ENCODE data around the gene MCM8. TPM values are rescaled to one million over a fixed set of nuclear protein-coding genes. Genes with fewer than 3 reads are reported as not detected.

The MCM8 gene
- total and polyA plus RNA-seq, 2 experiments from 2014 or later, result 1.5 to 6.7 TPM

- no peaks in the 10 kb centered on the region for H3K27me3 ChIP-seq
- DNase-seq (ENCODE audit: low spot score), result no peak
- H3K27ac ChIP-seq, result no peak overlapping the region
- H4K20me1 ChIP-seq (ENCODE audit: insufficient read depth, poor library complexity, severe bottlenecking), result no peaks in the 10 kb centered on the region
- 93% methylated on average over 2 of the region's 2 CpGs for WGBS (ENCODE audit: low lambda C conversion rate, missing lambda C conversion rate)
- H3K9me3 ChIP-seq (ENCODE audit: low read depth), result no peaks in the 10 kb centered on the region
- no peaks in the 10 kb centered on the region for H3K9me2 ChIP-seq (replicated peaks; ENCODE audit: insufficient read depth)
- no peaks in the 10 kb centered on the region for H3K79me2 ChIP-seq
- H3K4me3 ChIP-seq, result no peak overlapping the region
- no peak overlapping the region for H3K4me2 ChIP-seq
- H3K36me3 ChIP-seq (replicated peaks; ENCODE audit: insufficient read depth, low read depth), result no peaks in the 10 kb centered on the region
- no peak for TF ChIP-seq EZH2phosphoT487 (IDR thresholded peaks at IDR 0.05; ENCODE audit: low read depth, severe bottlenecking, unreplicated experiment)
- no peak for TF ChIP-seq EZH2 (IDR thresholded peaks at IDR 0.05; ENCODE audit: borderline replicate concordance)
- no peak for TF ChIP-seq CTCF (IDR thresholded peaks at IDR 0.05; ENCODE audit: poor library complexity)
- H2AFZ ChIP-seq, result no peak overlapping the region
- H3K4me1 ChIP-seq (ENCODE audit: insufficient read depth), result peaks cover 17% of the 10 kb centered on the region
Observed at GRCh38 chr20:5970381-5970780, 19.9 kb downstream of the MCM8 start.

- no peaks in the 10 kb centered on the region for H3K36me3 ChIP-seq (replicated peaks; ENCODE audit: insufficient read depth, low read depth)
- no peak overlapping the region for H3K27ac ChIP-seq
- no peaks in the 10 kb centered on the region for H4K20me1 ChIP-seq (ENCODE audit: insufficient read depth, poor library complexity, severe bottlenecking)
- no peak overlapping the region for H3K4me3 ChIP-seq
- no peak for TF ChIP-seq EZH2phosphoT487 (IDR thresholded peaks at IDR 0.05; ENCODE audit: low read depth, severe bottlenecking, unreplicated experiment)
- no peak for TF ChIP-seq EZH2 (IDR thresholded peaks at IDR 0.05; ENCODE audit: borderline replicate concordance)
- no peak for TF ChIP-seq CTCF (IDR thresholded peaks at IDR 0.05; ENCODE audit: poor library complexity)
- no peaks in the 10 kb centered on the region for H3K9me3 ChIP-seq (ENCODE audit: low read depth)
- H3K79me2 ChIP-seq, result no peaks in the 10 kb centered on the region
- peaks cover 17% of the 10 kb centered on the region for H3K4me1 ChIP-seq (ENCODE audit: insufficient read depth)
- H3K4me2 ChIP-seq, result no peak overlapping the region
- DNase-seq (ENCODE audit: low spot score), result no peak
- H3K27me3 ChIP-seq, result no peaks in the 10 kb centered on the region
- H2AFZ ChIP-seq, result no peak overlapping the region
- no peaks in the 10 kb centered on the region for H3K9me2 ChIP-seq (replicated peaks; ENCODE audit: insufficient read depth)
Observed at GRCh38 chr20:5971203-5971602, 20.8 kb downstream of the MCM8 start.

GRCh38 chr20:5973172-5973571, 22.7 kb downstream of the MCM8 start:
- Histone ChIP-seq H3K9me2 (replicated peaks; ENCODE audit: insufficient read depth) (no peaks in the 10 kb centered on the region), H3K4me3 (no peak overlapping the region), H3K4me1 (ENCODE audit: insufficient read depth) (peaks cover 22% of the 10 kb centered on the region), H2AFZ (no peak overlapping the region), H3K27me3 (no peaks in the 10 kb centered on the region), H3K9me3 (ENCODE audit: low read depth) (no peaks in the 10 kb centered on the region), H3K79me2 (no peaks in the 10 kb centered on the region), H4K20me1 (ENCODE audit: insufficient read depth, poor library complexity, severe bottlenecking) (no peaks in the 10 kb centered on the region), H3K36me3 (replicated peaks; ENCODE audit: insufficient read depth, low read depth) (no peaks in the 10 kb centered on the region), H3K4me2 (no peak overlapping the region), H3K27ac (peak overlapping the region; percentile 94)
- DNase-seq (ENCODE audit: low spot score), result peak; percentile 38
- WGBS (ENCODE audit: low lambda C conversion rate, missing lambda C conversion rate), result 89% methylated on average over 2 of the region's 2 CpGs
- TF ChIP-seq EZH2 (IDR thresholded peaks at IDR 0.05; ENCODE audit: borderline replicate concordance), result no peak
- TF ChIP-seq EZH2phosphoT487 (IDR thresholded peaks at IDR 0.05; ENCODE audit: low read depth, severe bottlenecking, unreplicated experiment), result no peak
- no peak for TF ChIP-seq CTCF (IDR thresholded peaks at IDR 0.05; ENCODE audit: poor library complexity)

- WGBS (ENCODE audit: low lambda C conversion rate, missing lambda C conversion rate), result 94% methylated on average over 4 of the region's 4 CpGs
- H3K27me3 ChIP-seq, result no peaks in the 10 kb centered on the region
- no peaks in the 10 kb centered on the region for H3K9me3 ChIP-seq (ENCODE audit: low read depth)
- TF ChIP-seq EZH2phosphoT487 (IDR thresholded peaks at IDR 0.05; ENCODE audit: low read depth, severe bottlenecking, unreplicated experiment), result no peak
- no peak for TF ChIP-seq CTCF (IDR thresholded peaks at IDR 0.05; ENCODE audit: poor library complexity)
- no peak for TF ChIP-seq EZH2 (IDR thresholded peaks at IDR 0.05; ENCODE audit: borderline replicate concordance)
- H2AFZ ChIP-seq, result no peak overlapping the region
- no peaks in the 10 kb centered on the region for H3K9me2 ChIP-seq (replicated peaks; ENCODE audit: insufficient read depth)
- peak overlapping the region; percentile 94 for H3K27ac ChIP-seq
- peaks cover 22% of the 10 kb centered on the region for H3K4me1 ChIP-seq (ENCODE audit: insufficient read depth)
- H3K79me2 ChIP-seq, result no peaks in the 10 kb centered on the region
- H4K20me1 ChIP-seq (ENCODE audit: insufficient read depth, poor library complexity, severe bottlenecking), result no peaks in the 10 kb centered on the region
- no peaks in the 10 kb centered on the region for H3K36me3 ChIP-seq (replicated peaks; ENCODE audit: insufficient read depth, low read depth)
- no peak overlapping the region for H3K4me3 ChIP-seq
- no peak for DNase-seq (ENCODE audit: low spot score)
- H3K4me2 ChIP-seq, result no peak overlapping the region
Observed at GRCh38 chr20:5973971-5974370, 23.5 kb downstream of the MCM8 start.

Measured in hepatocyte (in vitro differentiated cells).